ENCODE measurements around the gene CHMP1A. TPM values are rescaled to one million over a fixed set of nuclear protein-coding genes. Genes with fewer than 3 reads are reported as not detected.
A peak's percentile ranks its signal among the peaks of the same experiment; 100 is the strongest.

Gene CHMP1A
- total RNA-seq, 2 experiments from 2014 or later, result 95.7 to 98.9 TPM

DNA sequence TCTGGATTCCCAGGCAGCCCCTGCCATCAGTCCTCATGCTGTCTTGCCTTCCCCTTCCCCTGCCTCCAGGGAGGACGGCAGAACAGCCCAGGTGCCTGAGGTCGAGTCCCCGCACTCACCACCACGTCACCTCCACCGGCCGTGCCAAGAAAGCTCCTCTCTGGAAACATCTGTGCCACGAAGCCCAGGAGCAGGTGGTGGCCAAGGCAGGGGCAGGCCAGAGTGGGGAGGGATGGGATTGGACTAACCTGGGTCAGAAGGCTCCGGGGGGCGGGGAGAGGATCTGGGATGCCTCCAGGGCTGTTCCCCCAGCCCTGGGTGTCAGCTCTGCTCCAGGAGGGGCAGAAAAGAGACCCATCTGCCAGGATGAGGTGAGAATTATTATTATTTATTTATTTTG, 51.5 kb downstream of the CHMP1A start:
- CTCF ChIA-PET, result no interaction called here
- no peaks in the 10 kb centered on the region for H3K9me3 Mint-ChIP-seq (ENCODE audit: insufficient read depth)

DNA sequence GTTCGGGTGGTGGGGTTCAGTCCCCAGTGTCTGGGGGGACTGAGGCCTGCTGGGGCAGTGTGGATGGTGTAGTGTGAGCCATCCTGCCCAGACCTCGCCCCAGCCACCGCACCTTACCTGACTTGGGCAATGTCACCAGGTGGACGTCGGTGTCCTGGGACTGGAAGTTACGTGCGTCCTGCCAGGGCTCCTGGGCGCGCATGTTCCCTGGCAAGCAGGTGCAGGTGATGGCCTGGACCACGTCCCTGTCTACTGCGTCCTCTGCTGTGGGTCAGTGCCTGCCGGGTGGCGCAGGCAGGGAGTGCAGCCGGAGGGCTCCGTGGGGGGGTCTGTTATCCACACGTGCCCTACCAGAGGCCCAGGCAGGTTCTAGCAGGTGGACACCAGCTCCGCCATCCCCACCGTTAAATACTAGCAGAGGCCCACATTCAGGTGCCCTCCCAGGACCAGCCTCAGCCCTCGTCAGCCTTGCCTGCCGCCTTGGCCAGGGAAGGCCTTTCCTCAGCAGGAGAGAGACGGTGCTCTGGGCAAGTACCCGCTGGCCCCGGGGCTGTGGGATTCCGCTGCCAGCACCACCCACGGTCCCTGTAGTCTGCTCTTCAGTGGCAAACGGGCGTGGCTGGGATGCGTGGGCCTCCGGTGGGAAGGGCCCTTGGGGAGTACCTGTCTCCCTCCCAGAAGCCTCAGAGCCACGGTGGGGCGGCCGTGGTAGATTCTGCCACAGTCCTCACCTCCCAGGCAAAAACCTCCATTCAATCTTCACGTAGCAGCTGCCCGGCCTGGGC, 52.1 kb downstream of the CHMP1A start:
- H3K9me3 Mint-ChIP-seq (ENCODE audit: insufficient read depth), result no peaks in the 10 kb centered on the region
- DNase-seq, result no peak
- no peak overlapping the region for H3K27ac Mint-ChIP-seq
- H3K4me3 Mint-ChIP-seq, result no peak overlapping the region
- no peaks in the 10 kb centered on the region for H3K36me3 Mint-ChIP-seq (ENCODE audit: low read depth)
- ATAC-seq, result no peak
- ChIA-PET CTCF (no interaction called here), POLR2A (no interaction called here)
- H3K4me1 Mint-ChIP-seq (ENCODE audit: low read depth), result peaks cover 10% of the 10 kb centered on the region
- peaks cover 5% of the 10 kb centered on the region for H3K27me3 Mint-ChIP-seq (ENCODE audit: low read depth)

More for the DNA sequence above, 51.5 kb downstream of the CHMP1A start:
- Mint-ChIP-seq H3K27ac (no peak overlapping the region), H3K4me1 (ENCODE audit: low read depth) (peaks cover 10% of the 10 kb centered on the region), H3K27me3 (ENCODE audit: low read depth) (peaks cover 4% of the 10 kb centered on the region), H3K36me3 (ENCODE audit: low read depth) (no peaks in the 10 kb centered on the region), H3K4me3 (no peak overlapping the region)
- ATAC-seq, result no peak
- no peak for DNase-seq
- POLR2A ChIA-PET, result no interaction called here

- Mint-ChIP-seq H3K27me3 (ENCODE audit: low read depth) (peaks cover 7% of the 10 kb centered on the region), H3K9me3 (ENCODE audit: insufficient read depth) (no peaks in the 10 kb centered on the region), H3K27ac (no peak overlapping the region), H3K4me3 (no peak overlapping the region), H3K36me3 (ENCODE audit: low read depth) (no peaks in the 10 kb centered on the region), H3K4me1 (ENCODE audit: low read depth) (peaks cover 10% of the 10 kb centered on the region)
- DNase-seq (no peak), ATAC-seq (no peak)
- ChIA-PET POLR2A (no interaction called here), CTCF (no interaction called here)
Measured at GRCh38 chr16:89604764-89605163, 52.7 kb downstream of the CHMP1A start.

GRCh38 chr16:89602952-89603590, 54.4 kb downstream of the CHMP1A start:
- ChIA-PET POLR2A (no interaction called here), CTCF (no interaction called here)
- Mint-ChIP-seq H3K36me3 (ENCODE audit: low read depth) (no peaks in the 10 kb centered on the region), H3K27me3 (ENCODE audit: low read depth) (peaks cover 7% of the 10 kb centered on the region), H3K4me1 (ENCODE audit: low read depth) (peaks cover 13% of the 10 kb centered on the region), H3K9me3 (ENCODE audit: insufficient read depth) (no peaks in the 10 kb centered on the region), H3K4me3 (no peak overlapping the region), H3K27ac (peak overlapping the region; percentile 25)
- ATAC-seq, result no peak
- DNase-seq, result no peak

DNA sequence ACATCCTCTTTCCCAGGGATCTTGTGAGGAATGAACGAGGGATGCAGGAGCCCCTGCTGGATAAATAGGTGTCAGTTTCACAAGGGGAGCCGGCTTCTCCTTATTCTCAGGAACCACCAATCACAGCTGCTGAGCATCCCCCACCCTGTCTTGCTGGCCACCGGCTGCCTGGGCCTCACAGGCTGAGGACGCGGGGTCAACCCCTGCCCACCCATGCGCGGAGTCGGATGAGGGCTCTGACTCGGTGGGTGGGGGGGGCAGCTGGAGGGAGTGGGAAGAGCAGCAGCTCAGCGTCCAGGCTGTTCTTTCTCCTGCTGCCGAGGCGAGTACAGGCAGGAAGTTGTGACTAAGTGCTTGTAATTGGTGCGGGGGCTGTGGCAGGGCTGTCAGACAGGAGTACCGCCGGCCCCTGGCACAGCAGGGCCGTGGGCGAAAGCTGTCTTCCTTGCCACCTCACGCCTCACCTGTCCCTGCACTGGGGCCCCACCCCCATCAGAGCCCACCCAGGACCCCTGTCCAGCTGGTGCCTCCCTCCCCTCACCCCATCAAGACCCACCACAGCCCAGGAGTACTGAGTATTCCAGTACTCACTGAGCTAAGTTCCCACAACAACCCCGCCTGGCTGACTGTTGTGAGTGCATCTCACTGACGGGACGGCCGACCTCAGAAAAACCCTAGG, 55.1 kb downstream of the CHMP1A start:
- ATAC-seq (peak; percentile 73), DNase-seq (peak; percentile 58)
- Mint-ChIP-seq H3K9me3 (ENCODE audit: insufficient read depth) (no peaks in the 10 kb centered on the region), H3K4me3 (no peak overlapping the region), H3K27me3 (ENCODE audit: low read depth) (peaks cover 7% of the 10 kb centered on the region), H3K36me3 (ENCODE audit: low read depth) (no peaks in the 10 kb centered on the region), H3K27ac (peak overlapping the region; percentile 25), H3K4me1 (ENCODE audit: low read depth) (peaks cover 13% of the 10 kb centered on the region)
- CTCF ChIA-PET, result no interaction called here
- POLR2A ChIA-PET, result interaction anchor here (0.6 to 1.5 kb wide), 3 partner anchors 13 to 41 kb away, joined by 3 to 4 read pairs (median 3); partner anchors contain the start of genes CPNE7 and RPL13

GRCh38 chr16:89601906-89602272, 55.6 kb downstream of the CHMP1A start:
- H3K4me3 Mint-ChIP-seq, result no peak overlapping the region
- H3K27me3 Mint-ChIP-seq (ENCODE audit: low read depth), result peaks cover 7% of the 10 kb centered on the region
- DNase-seq (no peak), ATAC-seq (no peak)
- no peak overlapping the region for H3K27ac Mint-ChIP-seq
- H3K36me3 Mint-ChIP-seq (ENCODE audit: low read depth), result no peaks in the 10 kb centered on the region
- ChIA-PET POLR2A (interaction anchor here (0.6 to 1.5 kb wide), 3 partner anchors 13 to 41 kb away, joined by 3 to 4 read pairs (median 3); partner anchors contain the start of genes CPNE7 and RPL13), CTCF (no interaction called here)
- H3K4me1 Mint-ChIP-seq (ENCODE audit: low read depth), result peaks cover 13% of the 10 kb centered on the region
- H3K9me3 Mint-ChIP-seq (ENCODE audit: insufficient read depth), result no peaks in the 10 kb centered on the region

- POLR2A ChIA-PET, result interaction anchor here (1.5 kb wide), 1 partner anchor 40 kb away, joined by 4 read pairs; the partner anchor contains the start of gene RPL13
- H3K27ac Mint-ChIP-seq, result no peak overlapping the region
- H3K36me3 Mint-ChIP-seq (ENCODE audit: low read depth), result no peaks in the 10 kb centered on the region
- CTCF ChIA-PET, result interaction anchor here (0.6 to 1.4 kb wide), 2 partner anchors 14 to 63 kb away, joined by 3 to 5 read pairs; no protein-coding TSS in a partner anchor
- no peak overlapping the region for H3K4me3 Mint-ChIP-seq
- DNase-seq (no peak), ATAC-seq (no peak)
- H3K27me3 Mint-ChIP-seq (ENCODE audit: low read depth), result peaks cover 7% of the 10 kb centered on the region
- peaks cover 13% of the 10 kb centered on the region for H3K4me1 Mint-ChIP-seq (ENCODE audit: low read depth)
- H3K9me3 Mint-ChIP-seq (ENCODE audit: insufficient read depth), result no peaks in the 10 kb centered on the region
Measured at GRCh38 chr16:89600956-89601355, 56.6 kb downstream of the CHMP1A start.

GRCh38 chr16:89600427-89600826, 57.1 kb downstream of the CHMP1A start:
- ChIA-PET CTCF (interaction anchor here (0.6 to 1.4 kb wide), 3 partner anchors 14 to 68 kb away, joined by 3 to 5 read pairs (median 3); no protein-coding TSS in a partner anchor), POLR2A (no interaction called here)
- ATAC-seq (no peak), DNase-seq (no peak)
- Mint-ChIP-seq H3K4me1 (ENCODE audit: low read depth) (peaks cover 13% of the 10 kb centered on the region), H3K9me3 (ENCODE audit: insufficient read depth) (no peaks in the 10 kb centered on the region), H3K36me3 (ENCODE audit: low read depth) (no peaks in the 10 kb centered on the region), H3K27me3 (ENCODE audit: low read depth) (peaks cover 7% of the 10 kb centered on the region), H3K27ac (no peak overlapping the region), H3K4me3 (no peak overlapping the region)

DNA sequence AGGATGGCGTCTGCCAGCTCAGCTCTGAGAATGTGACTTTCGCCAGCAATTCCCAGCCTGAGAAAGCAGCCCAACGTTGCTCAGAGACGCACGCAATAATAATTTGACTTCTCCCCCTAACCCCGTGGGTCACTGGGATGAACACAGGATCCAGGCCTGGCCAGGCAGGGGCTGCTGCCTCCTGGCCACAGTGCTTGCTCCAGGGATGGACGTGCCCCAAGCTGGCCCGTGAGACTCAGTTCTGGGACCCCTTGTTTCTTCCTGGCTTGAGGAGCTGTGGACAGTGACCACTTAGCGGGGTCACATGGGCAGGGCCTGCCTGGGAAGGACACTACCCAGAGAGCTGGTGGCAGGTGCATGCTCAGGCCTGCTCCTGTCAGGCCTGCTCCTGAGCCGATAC, 57.6 kb downstream of the CHMP1A start:
- POLR2A ChIA-PET, result interaction anchor here (0.6 kb wide), 1 partner anchor 16 kb away, joined by 3 read pairs; no protein-coding TSS in a partner anchor
- Mint-ChIP-seq H3K27me3 (ENCODE audit: low read depth) (peaks cover 7% of the 10 kb centered on the region), H3K27ac (no peak overlapping the region), H3K4me3 (no peak overlapping the region), H3K36me3 (ENCODE audit: low read depth) (no peaks in the 10 kb centered on the region), H3K4me1 (ENCODE audit: low read depth) (peaks cover 13% of the 10 kb centered on the region), H3K9me3 (ENCODE audit: insufficient read depth) (no peaks in the 10 kb centered on the region)
- DNase-seq (no peak), ATAC-seq (no peak)
- CTCF ChIA-PET, result interaction anchor here (0.7 to 1.4 kb wide), 2 partner anchors 15 to 69 kb away, joined by 3 to 5 read pairs; no protein-coding TSS in a partner anchor

DNA sequence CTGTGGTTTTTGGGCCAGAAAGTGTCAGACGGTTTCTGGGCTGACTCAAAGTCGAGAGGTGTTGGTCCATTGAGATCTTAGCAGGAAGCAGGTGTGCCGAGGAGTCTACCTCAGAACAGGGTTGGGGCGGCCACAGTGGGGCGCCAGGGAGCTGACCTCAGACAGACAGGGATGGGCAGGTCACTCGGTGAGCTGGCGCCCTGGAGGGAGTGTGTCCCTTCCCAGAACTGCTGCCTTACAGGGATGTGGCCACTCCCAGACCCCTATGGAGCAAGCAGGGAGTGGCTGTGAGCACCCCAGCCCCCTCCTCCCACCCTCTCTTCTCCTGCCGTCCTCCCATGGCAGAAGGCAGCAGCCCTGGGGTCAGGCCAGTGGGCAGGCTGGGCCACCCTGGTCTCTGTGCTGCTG, 58.1 kb downstream of the CHMP1A start:
- Mint-ChIP-seq H3K27ac (no peak overlapping the region), H3K27me3 (ENCODE audit: low read depth) (peaks cover 7% of the 10 kb centered on the region), H3K9me3 (ENCODE audit: insufficient read depth) (no peaks in the 10 kb centered on the region), H3K36me3 (ENCODE audit: low read depth) (no peaks in the 10 kb centered on the region), H3K4me3 (no peak overlapping the region), H3K4me1 (ENCODE audit: low read depth) (peaks cover 13% of the 10 kb centered on the region)
- DNase-seq (peak; percentile 55), ATAC-seq (peak; percentile 46)
- ChIA-PET CTCF (no interaction called here), POLR2A (interaction anchor here (0.6 kb wide), 1 partner anchor 15 kb away, joined by 3 read pairs; no protein-coding TSS in a partner anchor)

- Mint-ChIP-seq H3K27me3 (ENCODE audit: low read depth) (peaks cover 7% of the 10 kb centered on the region), H3K36me3 (ENCODE audit: low read depth) (no peaks in the 10 kb centered on the region), H3K4me1 (ENCODE audit: low read depth) (peaks cover 23% of the 10 kb centered on the region), H3K4me3 (no peak overlapping the region), H3K9me3 (ENCODE audit: insufficient read depth) (no peaks in the 10 kb centered on the region), H3K27ac (no peak overlapping the region)
- DNase-seq (peak; percentile 48), ATAC-seq (no peak)
- ChIA-PET CTCF (no interaction called here), POLR2A (no interaction called here)
Measured at GRCh38 chr16:89598199-89598598, 59.3 kb downstream of the CHMP1A start.
